RWPE2 (cell line): Measurements from ENCODE around the gene CNTN4.

Experiments used
- ATAC-seq: fragments of 200-7000 bp; cut with Tn5 transposase; 3 replicates; pipeline ENCODE4 v1.9.1; 2021; ENCODE audit warnings: low read depth
- DNase-seq: peaks from one replicate; pipeline ENCODE4 v3.0.0-alpha.2; 2020; ENCODE audit warnings: low spot score
- H3K27ac ChIP-seq: fragments of 450-650 bp; 2 replicates; pipeline ENCODE4 v1.5.1; 2017; ENCODE audit warnings: mild to moderate bottlenecking; ENCODE audit not compliant: poor library complexity, severe bottlenecking
- H3K27me3 ChIP-seq: fragments of 250-450 bp; sonication (Bioruptor Pico); 2 replicates; pipeline ENCODE4 v1.5.1; 2021; ENCODE audit warnings: mild to moderate bottlenecking, moderate library complexity; ENCODE audit not compliant: insufficient read depth, poor library complexity, severe bottlenecking
- H3K36me3 ChIP-seq: fragments of 250-450 bp; sonication (Bioruptor Pico); 2 replicates; pipeline ENCODE4 v1.5.1; 2020; ENCODE audit warnings: low read depth, mild to moderate bottlenecking, moderate library complexity
- H3K4me1 ChIP-seq: fragments of 250-450 bp; sonication (Bioruptor Pico); 2 replicates; pipeline ENCODE4 v1.5.1; 2021; ENCODE audit warnings: mild to moderate bottlenecking, moderate library complexity; ENCODE audit not compliant: insufficient read depth, poor library complexity, severe bottlenecking
- H3K4me3 ChIP-seq: fragments of 250-450 bp; sonication (Bioruptor Pico); 2 replicates; pipeline ENCODE4 v1.5.1; 2021; ENCODE audit warnings: mild to moderate bottlenecking, moderate library complexity; ENCODE audit not compliant: severe bottlenecking
- H3K9me3 ChIP-seq: fragments of 250-450 bp; sonication (Bioruptor Pico); 2 replicates; pipeline ENCODE4 v1.5.1; 2021; ENCODE audit warnings: mild to moderate bottlenecking, moderate library complexity; ENCODE audit not compliant: severe bottlenecking
- CTCF ChIP-seq: fragments of 450-650 bp; IDR thresholded peaks from one replicate; pipeline ENCODE4 v1.5.1; 2017; ENCODE audit warnings: mild to moderate bottlenecking, moderate library complexity; ENCODE audit not compliant: poor library complexity, severe bottlenecking

Gene CNTN4

GRCh38 chr3:2218816-2219215, 120.2 kb downstream of the CNTN4 start:
- Histone ChIP-seq H3K27me3 (no peaks in the 10 kb centered on the region), H3K27ac (no peak overlapping the region), H3K9me3 (peaks cover 2% of the 10 kb centered on the region), H3K4me1 (no peaks in the 10 kb centered on the region), H3K4me3 (no peak overlapping the region), H3K36me3 (no peaks in the 10 kb centered on the region)
- no peak for ATAC-seq
- no peak for DNase-seq
- TF ChIP-seq CTCF, result no peak

GRCh38 chr3:2236203-2236602, 137.5 kb downstream of the CNTN4 start:
- Histone ChIP-seq H3K9me3 (no peaks in the 10 kb centered on the region), H3K27me3 (no peaks in the 10 kb centered on the region), H3K4me1 (no peaks in the 10 kb centered on the region), H3K4me3 (no peak overlapping the region), H3K27ac (no peak overlapping the region), H3K36me3 (no peaks in the 10 kb centered on the region)
- no peak for DNase-seq
- ATAC-seq, result no peak
- no peak for TF ChIP-seq CTCF

GRCh38 chr3:2244137-2244536, 145.5 kb downstream of the CNTN4 start:
- no peak for DNase-seq
- TF ChIP-seq CTCF, result no peak
- ATAC-seq, result no peak
- Histone ChIP-seq H3K27me3 (no peaks in the 10 kb centered on the region), H3K36me3 (no peaks in the 10 kb centered on the region), H3K27ac (no peak overlapping the region), H3K4me1 (no peaks in the 10 kb centered on the region), H3K4me3 (no peak overlapping the region), H3K9me3 (no peaks in the 10 kb centered on the region)

GRCh38 chr3:2246873-2247648, 148.4 kb downstream of the CNTN4 start:
- Histone ChIP-seq H3K36me3 (no peaks in the 10 kb centered on the region), H3K27me3 (no peaks in the 10 kb centered on the region)
- DNase-seq, result no peak

More at GRCh38 chr3:2246873-2247648, 148.4 kb downstream of the CNTN4 start:
- no peak for ATAC-seq
- no peaks in the 10 kb centered on the region for H3K4me1 ChIP-seq
- H3K27ac ChIP-seq, result no peak overlapping the region
- no peaks in the 10 kb centered on the region for H3K9me3 ChIP-seq
- no peak for TF ChIP-seq CTCF
- no peak overlapping the region for H3K4me3 ChIP-seq
